Uterus (tissue), 4 donors: ENCODE measurements around the gene CACNB2. TPM values are rescaled to one million over a fixed set of nuclear protein-coding genes. Genes with fewer than 3 reads are reported as not detected.
A peak's percentile ranks its signal among the peaks of the same experiment; 100 is the strongest.

Experiments
- DNase-seq, 2 donors: peaks; one replicate each; pipeline ENCODE4 v3.0.0-alpha.2; 2019 to 2020
- H3K27ac ChIP-seq, 2 donors: fragments of 200-600 bp; sonication (generic); 1 replicate in 1 of 2; 2 replicates in 1 of 2; pipeline ENCODE4 v1.5.1; 2016 to 2018
- H3K27me3 ChIP-seq, 2 donors: fragments of 200-600 bp; sonication (generic); one replicate each; pipeline ENCODE4 v1.5.1; 2018 to 2019; ENCODE audit warnings: control low read depth in 1 of 2
- H3K36me3 ChIP-seq, 2 donors: fragments of 200-600 bp; sonication (generic); one replicate each; pipeline ENCODE4 v1.5.1; 2019; ENCODE audit warnings: control low read depth in 1 of 2
- H3K4me1 ChIP-seq, 2 donors: fragments of 200-600 bp; sonication (generic); one replicate each; pipeline ENCODE4 v1.5.1; 2018 to 2019; ENCODE audit warnings: control low read depth in 1 of 2
- H3K4me3 ChIP-seq, 2 donors: fragments of 200-600 bp; sonication (generic); 1 replicate in 1 of 2; 2 replicates in 1 of 2; pipeline ENCODE4 v1.5.1; 2018 to 2019; ENCODE audit warnings: mild to moderate bottlenecking in 1 of 2
- H3K9me3 ChIP-seq, 2 donors: fragments of 200-600 bp; sonication (generic); one replicate each; pipeline ENCODE4 v1.5.1; 2019; ENCODE audit warnings: control low read depth in 1 of 2
- POLR2A ChIP-seq, 2 donors: fragments of 450-650 bp; IDR thresholded peaks; one replicate each; pipeline ENCODE4 v1.6.1; 2016; ENCODE audit warnings: antibody characterized with exemption in 2 of 2, mild to moderate bottlenecking in 1 of 2, moderate library complexity in 1 of 2
- intact Hi-C: fragments of 100-400 bp; cut with DNase I; formaldehyde crosslinking; loops from one replicate; pipeline ENCODE4 v1.15.1; 2023; ENCODE audit warnings: low total_unique reads
- total RNA-seq, 4 donors: library from RNA; depleted of rRNA in 3 of 4; stranded (reverse); fragments of >200 nt in 3 of 4; gene quantifications; one replicate each; pipeline versions ENCODE4 v1.1.0 to v1.2.4, GENCODE V29; 2014 to 2023
- TF ChIP-seq, protein P1 (sequence below), 4 experiments: fragments of 200-600 bp in 2 of 4; fragments of 450-650 bp in 2 of 4; sonication (generic) in 2 of 4; IDR thresholded peaks; one replicate each; pipeline ENCODE4 v1.5.1; 2016 to 2019; ENCODE audit warnings: antibody characterized with exemption in 4 of 4, mild to moderate bottlenecking in 2 of 4, moderate library complexity in 1 of 4
- donor health status: DM: yes; HTN: yes; CAD: no.

Gene CACNB2
- total RNA-seq, 4 donors from 2014 or later = 19.4 to 33.0 (median 27.0) TPM

GRCh38 chr10:18099415-18099814 is 40.8 kb upstream of the CACNB2 start:
- H3K4me1 ChIP-seq = no peaks in the 10 kb centered on the region
- intact Hi-C loops = no loop called here
- no peak for DNase-seq
- no peaks in the 10 kb centered on the region for H3K36me3 ChIP-seq
- TF ChIP-seq POLR2A (IDR thresholded peaks at IDR 0.05) = no peak
- TF ChIP-seq, protein P1, sequence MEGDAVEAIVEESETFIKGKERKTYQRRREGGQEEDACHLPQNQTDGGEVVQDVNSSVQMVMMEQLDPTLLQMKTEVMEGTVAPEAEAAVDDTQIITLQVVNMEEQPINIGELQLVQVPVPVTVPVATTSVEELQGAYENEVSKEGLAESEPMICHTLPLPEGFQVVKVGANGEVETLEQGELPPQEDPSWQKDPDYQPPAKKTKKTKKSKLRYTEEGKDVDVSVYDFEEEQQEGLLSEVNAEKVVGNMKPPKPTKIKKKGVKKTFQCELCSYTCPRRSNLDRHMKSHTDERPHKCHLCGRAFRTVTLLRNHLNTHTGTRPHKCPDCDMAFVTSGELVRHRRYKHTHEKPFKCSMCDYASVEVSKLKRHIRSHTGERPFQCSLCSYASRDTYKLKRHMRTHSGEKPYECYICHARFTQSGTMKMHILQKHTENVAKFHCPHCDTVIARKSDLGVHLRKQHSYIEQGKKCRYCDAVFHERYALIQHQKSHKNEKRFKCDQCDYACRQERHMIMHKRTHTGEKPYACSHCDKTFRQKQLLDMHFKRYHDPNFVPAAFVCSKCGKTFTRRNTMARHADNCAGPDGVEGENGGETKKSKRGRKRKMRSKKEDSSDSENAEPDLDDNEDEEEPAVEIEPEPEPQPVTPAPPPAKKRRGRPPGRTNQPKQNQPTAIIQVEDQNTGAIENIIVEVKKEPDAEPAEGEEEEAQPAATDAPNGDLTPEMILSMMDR (IDR thresholded peaks at IDR 0.05) = no peak
- no peaks in the 10 kb centered on the region for H3K27me3 ChIP-seq
- H3K4me3 ChIP-seq = no peak overlapping the region
- H3K9me3 ChIP-seq = no peaks in the 10 kb centered on the region
- H3K27ac ChIP-seq = no peak overlapping the region

GRCh38 chr10:18100669-18101068 is 39.6 kb upstream of the CACNB2 start:
- H3K27ac ChIP-seq = no peak overlapping the region
- no peaks in the 10 kb centered on the region for H3K9me3 ChIP-seq
- DNase-seq = no peak
- no peak overlapping the region for H3K4me3 ChIP-seq
- H3K27me3 ChIP-seq = no peaks in the 10 kb centered on the region
- intact Hi-C loops = no loop called here
- no peaks in the 10 kb centered on the region for H3K4me1 ChIP-seq
- H3K36me3 ChIP-seq = no peaks in the 10 kb centered on the region
- TF ChIP-seq POLR2A (IDR thresholded peaks at IDR 0.05) = no peak
- TF ChIP-seq, protein P1 (IDR thresholded peaks at IDR 0.05) = no peak

GRCh38 chr10:18102404-18102803 is 37.8 kb upstream of the CACNB2 start:
- H3K27ac ChIP-seq = no peak overlapping the region
- no peak for DNase-seq
- H3K9me3 ChIP-seq = no peaks in the 10 kb centered on the region
- intact Hi-C loops = no loop called here
- TF ChIP-seq, protein P1 (IDR thresholded peaks at IDR 0.05) = no peak
- TF ChIP-seq POLR2A (IDR thresholded peaks at IDR 0.05) = no peak
- H3K27me3 ChIP-seq = no peaks in the 10 kb centered on the region
- H3K4me3 ChIP-seq = no peak overlapping the region
- no peaks in the 10 kb centered on the region for H3K4me1 ChIP-seq
- H3K36me3 ChIP-seq = no peaks in the 10 kb centered on the region

DNA sequence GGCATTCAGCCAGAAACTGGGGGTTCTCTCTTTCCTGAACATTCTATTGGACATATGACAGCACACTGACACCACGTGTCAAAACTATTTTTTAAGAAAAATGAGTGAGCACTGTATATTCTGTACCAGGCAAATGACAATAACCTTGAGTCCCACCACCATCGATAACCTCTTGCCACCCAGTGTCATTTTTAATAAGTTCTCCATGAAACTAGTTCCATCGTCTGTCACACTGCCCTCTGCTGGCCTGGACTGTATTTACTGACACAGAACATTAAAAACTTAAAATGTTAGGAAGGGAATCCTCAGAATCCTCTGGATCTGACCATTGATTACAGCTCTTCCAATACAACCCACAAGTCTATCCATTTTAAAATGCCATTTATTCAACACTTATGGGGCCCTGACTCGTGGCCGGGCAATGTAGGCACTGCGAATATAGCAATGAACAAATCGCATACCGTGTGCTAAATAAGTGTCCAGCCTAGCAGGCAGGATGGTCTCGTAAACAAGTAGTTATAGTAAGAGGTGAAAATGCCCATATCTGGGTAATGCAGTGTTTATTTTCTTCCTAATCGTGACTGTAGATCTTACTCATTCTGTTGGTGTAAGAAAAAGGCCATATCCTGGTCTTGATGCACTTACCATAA is 35.9 kb upstream of the CACNB2 start:
- DNase-seq = peak; percentile 41 to 61
- intact Hi-C loops = no loop called here
- TF ChIP-seq POLR2A (IDR thresholded peaks at IDR 0.05) = no peak
- TF ChIP-seq, protein P1 (IDR thresholded peaks at IDR 0.05) = peak; percentile 48 to 65 (median 51)
- Histone ChIP-seq H3K27me3 (no peaks in the 10 kb centered on the region), H3K9me3 (no peaks in the 10 kb centered on the region), H3K36me3 (no peaks in the 10 kb centered on the region), H3K27ac (no peak overlapping the region), H3K4me1 (no peaks in the 10 kb centered on the region), H3K4me3 (no peak overlapping the region)

DNA sequence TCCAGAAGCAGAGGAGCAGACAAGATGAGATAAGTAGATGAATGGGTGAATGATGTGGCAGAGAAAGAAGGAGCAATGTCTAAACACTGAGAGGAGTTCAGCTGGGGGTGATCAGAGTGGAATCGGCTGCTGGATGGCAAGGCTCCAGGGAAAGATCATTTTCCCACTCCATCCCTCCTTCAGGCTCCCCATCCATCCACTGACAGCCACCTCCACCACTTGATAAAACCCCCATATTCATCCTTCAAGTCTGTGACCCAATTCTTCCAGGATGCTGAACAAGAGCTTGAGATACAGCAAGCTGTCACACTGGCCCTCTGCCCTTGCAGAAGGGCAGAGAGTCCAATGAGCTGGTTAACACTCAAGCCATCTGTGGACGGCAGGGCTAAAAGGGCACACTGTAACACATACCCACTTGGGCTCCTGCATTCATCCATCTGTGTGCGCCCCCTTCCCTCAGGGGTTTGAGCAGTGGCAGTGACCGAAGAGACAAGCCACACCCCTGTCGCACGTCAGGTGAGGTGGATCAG is 30.8 kb upstream of the CACNB2 start:
- no peak for DNase-seq
- H3K27me3 ChIP-seq = no peaks in the 10 kb centered on the region
- intact Hi-C loops = no loop called here
- H3K36me3 ChIP-seq = no peaks in the 10 kb centered on the region
- no peaks in the 10 kb centered on the region for H3K9me3 ChIP-seq
- no peak overlapping the region for H3K27ac ChIP-seq
- TF ChIP-seq, protein P1 (IDR thresholded peaks at IDR 0.05) = no peak
- no peak for TF ChIP-seq POLR2A (IDR thresholded peaks at IDR 0.05)
- no peaks in the 10 kb centered on the region for H3K4me1 ChIP-seq
- no peak overlapping the region for H3K4me3 ChIP-seq
